OCI-M2 (cell line): ENCODE results near the gene SNAPC3.
"Not testable (repeated sequence)": the region's sequence is repeated elsewhere in the genome, so short reads cannot be mapped to it uniquely, and the experiment has no call there.

ENCODE experiments used
- DNase-seq: peaks from one replicate; lab custom pipeline; 2025; ENCODE audit not compliant: unreplicated experiment; lab: John Stamatoyannopoulos, UW

Gene SNAPC3

DNA sequence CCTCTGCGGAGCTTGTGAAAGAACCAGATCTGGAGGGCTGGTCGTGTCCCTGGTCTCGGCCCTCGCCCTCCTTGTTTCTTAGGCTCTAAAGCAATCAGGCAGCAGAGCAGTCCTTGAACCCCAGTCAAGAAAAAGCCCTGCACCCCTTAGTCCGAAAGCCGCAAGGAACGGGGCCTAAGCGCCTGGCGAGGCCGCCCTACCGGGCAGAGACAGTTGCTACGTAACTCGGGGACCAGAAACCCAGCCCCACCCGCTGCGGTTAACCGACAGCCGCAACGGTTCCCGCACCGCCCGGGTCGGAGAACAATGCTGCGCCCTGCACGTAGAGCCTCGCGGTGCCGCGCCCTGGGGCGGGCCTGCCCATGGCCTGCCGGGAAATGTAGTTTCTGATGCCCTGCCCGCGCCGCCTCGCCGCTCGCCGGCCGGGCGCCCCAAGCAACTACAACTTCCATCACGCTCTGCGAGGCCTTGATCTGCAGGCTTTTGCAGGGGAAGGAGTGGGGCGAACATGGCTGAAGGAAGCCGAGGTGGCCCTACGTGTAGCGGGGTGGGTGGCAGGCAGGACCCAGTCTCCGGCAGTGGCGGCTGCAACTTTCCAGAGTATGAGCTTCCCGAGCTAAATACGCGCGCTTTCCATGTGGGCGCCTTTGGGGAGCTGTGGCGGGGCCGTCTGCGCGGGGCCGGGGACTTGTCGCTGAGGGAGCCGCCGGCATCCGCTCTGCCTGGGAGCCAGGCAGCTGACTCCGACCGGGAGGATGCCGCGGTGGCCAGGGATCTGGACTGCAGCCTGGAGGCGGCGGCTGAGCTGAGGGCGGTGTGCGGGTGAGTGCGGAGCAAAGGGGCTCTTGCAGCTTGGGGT is at the start of gene SNAPC3:
SNAPC3 (plus strand) TSS at position 505 of the 859 bp plus-strand sequence; CDS start at position 509, 4 bp downstream.
- peak; percentile 11 for DNase-seq

DNA sequence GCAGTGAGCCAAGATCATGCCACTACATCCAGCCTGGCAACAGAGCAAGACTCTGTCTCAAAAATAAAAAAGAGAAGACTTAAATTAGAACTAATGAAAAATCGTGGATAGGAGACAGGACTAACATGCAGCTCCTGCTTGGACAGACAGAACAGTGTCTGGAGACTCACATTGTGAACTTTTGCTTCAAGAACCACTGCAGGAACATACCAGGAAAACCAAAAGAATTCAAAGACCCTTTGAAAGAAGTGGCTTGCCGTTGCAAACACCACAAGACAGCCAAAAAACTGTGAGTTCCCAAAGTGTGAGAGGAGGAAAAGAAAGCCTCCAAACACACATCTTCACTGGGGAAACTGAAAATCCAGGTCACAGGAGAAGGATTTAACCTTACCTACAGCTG is 48.8 kb upstream of the SNAPC3 start:
- DNase-seq = no peak

DNA sequence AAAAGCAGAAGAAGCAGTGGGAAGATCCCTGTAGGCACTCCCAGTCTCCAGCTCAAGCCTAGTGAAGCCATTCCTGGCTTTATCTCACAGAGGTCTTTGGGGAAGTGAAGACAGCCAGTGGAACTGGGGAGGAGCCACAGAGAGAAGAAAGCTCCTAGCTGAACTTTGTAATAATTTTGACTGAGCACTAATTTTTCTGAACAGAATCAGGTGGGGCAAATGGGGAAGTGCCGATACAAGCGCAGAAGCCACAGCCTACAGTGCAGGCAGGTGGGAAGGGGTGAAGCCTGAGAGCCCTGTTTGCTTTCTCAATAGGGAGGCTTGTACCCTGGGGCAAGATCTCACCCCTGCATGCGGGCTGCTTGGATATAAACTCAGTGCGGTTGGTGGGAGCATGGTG is 48.4 kb upstream of the SNAPC3 start:
- DNase-seq = no peak

DNA sequence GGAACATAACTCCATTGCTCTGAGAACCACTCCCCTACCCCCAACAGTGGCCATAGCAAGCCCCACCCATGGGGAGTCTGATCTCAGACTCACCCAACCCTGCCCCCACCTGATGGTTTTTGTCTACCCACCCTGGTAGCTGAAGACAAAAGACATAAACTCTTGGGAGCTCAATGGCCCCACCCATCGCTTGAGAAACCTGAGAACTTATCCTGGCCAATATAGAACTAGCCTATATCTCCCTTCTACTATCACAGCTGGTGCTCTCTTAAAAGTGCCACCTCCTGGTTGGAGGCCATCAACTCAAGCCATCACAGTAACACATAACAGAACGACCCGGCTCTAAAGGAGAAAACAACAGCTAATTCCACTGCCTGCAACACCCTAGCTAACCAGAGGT is 47.9 kb upstream of the SNAPC3 start:
- DNase-seq = no peak

DNA sequence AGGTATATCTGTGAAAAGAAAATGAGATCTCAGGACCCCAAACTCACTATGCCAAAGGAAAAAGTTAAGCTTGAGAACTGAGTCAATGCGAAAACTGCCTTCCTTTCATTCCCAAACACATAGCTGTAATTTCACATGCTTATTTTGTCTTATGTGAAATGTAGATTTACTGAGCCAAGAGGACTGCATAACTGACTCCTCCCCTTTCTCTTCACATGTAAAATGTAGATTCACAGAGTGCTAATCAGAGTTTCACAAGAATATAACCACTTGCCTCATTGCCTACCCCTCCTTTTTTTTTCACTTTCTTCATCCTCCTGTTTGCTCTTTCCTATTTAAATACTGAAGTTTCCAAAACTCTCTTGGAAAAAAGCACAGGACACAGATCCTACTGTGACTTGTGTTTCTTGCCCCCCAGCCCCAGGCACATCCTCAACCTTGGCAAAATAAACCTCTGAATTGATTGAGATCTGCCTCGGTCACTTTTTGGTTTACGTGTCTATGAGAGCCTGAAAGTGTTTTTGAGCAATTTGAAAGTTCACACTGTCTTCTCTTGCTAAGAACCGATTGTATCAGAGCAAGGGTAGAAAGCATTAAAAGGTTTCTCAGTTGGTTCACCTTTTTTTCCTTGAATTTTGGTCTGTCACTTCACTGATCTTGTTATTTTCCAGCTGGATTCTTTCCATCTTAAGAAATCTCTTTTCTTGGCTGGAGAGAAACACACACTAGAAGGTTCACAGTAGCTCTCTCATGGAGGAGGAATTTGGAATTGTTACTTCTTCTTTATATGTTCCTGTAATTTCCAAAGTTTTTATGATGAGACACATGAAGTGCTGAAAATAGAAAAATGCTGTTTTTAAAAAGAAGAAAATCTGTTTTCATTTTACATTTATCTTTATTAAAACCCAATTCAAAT is 44.8 kb upstream of the SNAPC3 start:
- DNase-seq = no peak

DNA sequence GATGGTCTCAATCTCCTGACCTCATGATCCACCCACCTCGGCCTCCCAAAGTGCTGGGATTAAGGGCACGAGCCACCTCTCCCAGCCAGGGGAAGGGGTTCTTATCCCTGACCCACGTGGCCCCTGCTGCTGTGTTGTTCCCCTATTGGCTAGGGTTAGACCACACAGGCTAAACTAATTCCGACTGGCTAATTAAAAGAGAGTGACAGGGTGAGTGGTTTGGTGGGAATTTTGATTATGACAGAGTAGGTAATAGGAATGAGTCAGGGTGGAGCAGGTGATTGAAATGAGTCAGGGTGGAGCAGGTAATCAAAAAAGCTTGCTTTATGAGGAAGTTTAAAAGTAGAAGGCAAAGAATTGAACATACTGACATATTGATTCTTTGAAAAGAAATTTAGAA is 43.4 kb upstream of the SNAPC3 start:
- not testable (repeated sequence) for DNase-seq

DNA sequence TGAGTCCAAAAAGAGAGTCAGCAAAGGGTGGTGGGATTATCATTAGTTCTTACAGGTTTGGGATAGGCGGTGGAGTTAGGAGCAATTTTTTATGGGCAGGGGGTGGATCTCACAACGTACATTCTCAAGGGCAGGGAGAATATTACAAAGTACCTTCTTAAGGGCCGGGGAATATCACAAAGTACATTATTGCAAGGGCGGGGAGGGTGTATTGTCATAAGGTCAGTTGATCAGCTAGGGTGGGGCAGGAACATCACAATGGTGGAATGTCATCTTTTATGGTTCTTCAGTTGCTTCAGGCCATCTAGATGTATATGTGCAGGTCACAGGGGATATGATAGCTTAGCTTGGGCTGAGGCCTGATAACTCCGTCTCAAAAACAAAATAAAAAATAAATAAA is 42.8 kb upstream of the SNAPC3 start:
- DNase-seq = not testable (repeated sequence)

DNA sequence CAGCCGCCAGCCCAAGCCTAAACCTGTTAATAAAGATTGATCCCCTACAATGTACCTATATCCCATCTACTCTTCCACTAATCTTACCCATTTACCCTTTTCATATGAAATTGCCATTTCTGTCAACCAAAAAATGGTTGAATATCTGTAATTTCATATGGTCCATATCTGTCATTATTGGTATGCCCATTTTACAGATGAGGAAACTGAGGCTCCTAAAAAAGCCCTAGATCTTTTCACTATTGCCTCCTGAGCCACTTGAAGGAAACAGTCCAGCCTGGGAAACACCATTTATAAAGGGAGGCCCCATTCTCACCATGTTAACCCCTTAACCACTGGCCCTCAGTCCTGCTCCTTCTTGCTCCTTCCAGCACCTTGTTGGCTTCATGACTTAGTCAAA is 41.2 kb upstream of the SNAPC3 start:
- no peak for DNase-seq

DNA sequence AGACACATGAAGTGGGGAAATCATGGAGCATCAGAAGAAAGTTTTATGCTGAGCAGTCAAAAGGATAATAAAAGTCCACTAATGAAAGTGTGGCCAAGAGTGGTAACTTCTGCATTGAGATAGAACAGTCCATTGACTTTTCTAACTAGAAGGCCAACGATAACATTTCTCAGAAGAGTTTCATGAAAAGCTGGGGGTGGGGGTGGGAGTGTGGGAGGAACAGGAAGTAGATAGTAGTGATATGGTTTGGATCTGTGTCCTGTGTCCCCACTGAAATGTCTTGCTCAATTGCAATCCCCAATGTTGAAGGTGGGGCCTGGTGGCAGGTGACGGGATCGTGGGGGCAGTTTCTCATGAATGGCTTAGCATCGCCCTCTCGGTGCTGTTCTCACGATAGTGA is 36.2 kb upstream of the SNAPC3 start:
- DNase-seq = no peak

DNA sequence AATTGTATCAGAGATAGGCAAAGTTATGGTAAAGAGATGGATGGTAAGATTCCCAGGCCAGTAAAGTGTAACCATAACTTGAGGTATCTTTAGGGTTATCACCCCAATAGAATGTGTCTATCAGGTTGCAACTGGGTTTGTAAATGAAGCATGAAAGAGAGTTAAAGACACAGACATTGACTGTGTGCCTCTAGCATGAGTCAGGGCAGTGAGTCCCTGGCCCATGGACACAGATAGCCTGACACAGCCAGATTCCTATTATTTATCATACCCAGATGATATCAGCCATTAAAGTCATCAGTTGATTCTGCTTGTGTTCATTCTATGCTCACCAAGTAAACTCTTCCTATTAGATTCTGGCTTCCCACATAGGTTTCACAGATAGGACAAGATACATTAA is 33.5 kb upstream of the SNAPC3 start:
- no peak for DNase-seq

DNA sequence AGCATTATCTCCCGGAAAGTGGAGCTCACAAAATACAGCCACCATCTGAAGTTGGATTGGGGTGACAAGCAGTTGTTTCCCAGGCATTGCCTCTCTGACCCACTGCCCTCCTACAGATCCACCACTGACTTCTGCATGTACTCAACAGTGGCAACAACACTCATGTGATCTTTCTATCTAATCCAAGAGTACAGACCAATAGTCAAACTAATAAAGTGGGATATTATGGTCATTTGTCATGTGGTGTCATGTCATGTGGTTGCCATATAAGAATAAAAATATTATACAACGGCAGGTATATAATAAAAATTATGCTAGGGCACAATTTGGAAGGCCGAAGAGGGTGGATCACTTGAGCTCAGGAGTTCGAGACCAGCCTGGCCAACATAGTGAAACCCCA is 33.0 kb upstream of the SNAPC3 start:
- DNase-seq = no peak

DNA sequence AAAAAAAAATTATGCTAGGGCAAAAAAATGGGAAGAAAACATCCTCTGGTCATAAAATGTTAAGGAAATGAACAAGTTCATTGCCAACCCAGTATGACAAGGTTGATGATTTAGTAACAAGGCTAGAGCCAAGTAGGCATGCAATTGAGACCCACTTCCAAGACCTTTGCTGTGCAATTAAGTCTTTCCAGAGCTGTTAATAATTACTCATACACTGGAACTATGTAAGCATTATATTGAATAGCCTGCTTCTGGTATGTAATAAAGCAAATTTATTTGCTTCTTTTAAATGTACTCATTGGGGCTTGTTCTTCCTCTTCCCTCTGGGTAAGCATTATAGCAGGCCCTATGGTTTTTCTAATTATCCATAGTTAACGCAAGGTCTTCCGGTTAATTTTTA is 32.5 kb upstream of the SNAPC3 start:
- no peak for DNase-seq

DNA sequence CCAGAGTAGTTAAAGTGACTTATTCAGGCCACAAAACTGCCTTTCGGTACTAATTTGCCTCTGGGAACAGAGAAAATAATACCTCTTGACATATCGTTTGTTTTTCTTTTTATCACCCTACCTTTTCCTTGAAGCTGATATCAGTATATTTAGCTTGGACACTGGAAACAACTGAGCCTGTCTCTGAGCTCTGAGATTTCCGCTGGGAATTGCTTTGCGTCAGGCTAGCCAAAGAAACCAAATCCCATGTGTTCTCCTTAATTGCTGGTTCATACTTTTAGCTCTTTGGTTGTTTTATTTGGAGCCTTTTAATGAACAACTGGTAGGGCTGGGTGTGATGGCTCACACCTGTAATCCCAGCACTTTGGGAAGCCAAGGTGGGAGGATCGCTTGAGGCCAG is 30.3 kb upstream of the SNAPC3 start:
- DNase-seq = no peak

DNA sequence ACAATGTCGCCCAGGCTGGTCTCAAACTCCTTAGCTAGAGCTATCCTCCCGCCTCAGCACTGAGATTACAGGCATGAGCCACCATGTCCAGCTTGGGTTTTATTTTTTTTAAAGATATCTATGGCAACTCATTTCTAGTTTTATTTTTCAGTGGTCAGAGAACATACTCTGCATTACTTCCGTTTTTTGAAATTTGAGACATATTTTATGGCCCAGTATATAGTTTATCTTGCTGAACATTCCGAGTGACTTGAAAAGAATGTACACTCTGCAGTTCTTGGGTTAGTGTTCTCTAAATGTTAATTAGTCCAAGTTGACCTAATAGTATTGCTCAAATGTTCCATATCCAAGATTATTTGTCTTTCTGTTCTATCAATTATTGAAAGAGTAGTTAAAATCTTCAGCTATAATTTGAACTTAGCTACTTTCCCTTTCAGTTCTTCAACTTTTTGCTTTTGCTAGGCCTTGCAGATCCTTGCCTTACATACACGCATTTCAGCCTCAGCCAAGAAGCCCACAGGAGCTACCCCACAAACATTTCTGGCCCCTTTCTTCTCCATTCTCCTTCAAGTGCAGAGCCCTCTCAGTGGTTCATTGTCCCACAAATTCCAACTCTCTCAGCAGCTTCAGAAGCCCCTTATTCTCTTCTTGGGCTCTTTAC is 22.3 kb upstream of the SNAPC3 start:
- DNase-seq = no peak

DNA sequence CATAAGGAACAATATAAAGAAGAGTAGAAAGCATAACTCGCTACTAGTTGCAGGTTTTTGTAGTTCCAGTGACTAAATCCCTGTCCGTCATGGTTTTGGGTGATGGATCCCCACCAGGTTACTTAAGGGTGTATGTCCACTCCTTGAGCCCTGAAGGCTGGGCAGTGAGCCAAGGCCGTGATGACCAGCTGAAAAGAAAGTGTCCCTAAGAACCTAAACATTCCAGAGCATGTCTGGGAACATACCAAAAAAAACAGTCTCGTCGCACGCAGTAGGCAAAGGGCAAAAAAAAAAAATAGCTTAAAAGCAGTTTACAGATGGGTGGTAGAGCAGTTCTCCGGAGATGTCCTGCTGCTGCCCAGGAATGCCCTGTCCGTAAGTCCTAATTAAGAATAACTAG is 21.4 kb upstream of the SNAPC3 start:
- DNase-seq = no peak

DNA sequence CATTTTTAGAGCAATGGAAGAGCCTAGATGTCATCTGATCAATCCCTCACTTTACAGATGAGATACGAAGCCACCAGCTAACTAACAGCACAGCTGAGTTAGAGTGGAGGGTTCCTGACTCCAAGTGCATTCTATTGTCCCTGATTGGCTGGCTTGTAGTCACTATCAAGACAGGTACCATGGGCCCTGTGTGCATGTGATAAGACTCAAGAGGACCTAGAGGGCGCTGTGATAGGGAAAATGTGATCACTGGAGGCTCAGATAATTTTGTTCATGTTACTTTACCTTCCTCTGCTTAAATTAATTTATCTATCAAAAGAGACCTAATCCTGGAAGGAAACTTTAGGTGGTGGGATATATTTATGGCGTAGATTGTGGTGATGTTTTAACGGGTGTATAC is 19.5 kb upstream of the SNAPC3 start:
- DNase-seq = no peak

DNA sequence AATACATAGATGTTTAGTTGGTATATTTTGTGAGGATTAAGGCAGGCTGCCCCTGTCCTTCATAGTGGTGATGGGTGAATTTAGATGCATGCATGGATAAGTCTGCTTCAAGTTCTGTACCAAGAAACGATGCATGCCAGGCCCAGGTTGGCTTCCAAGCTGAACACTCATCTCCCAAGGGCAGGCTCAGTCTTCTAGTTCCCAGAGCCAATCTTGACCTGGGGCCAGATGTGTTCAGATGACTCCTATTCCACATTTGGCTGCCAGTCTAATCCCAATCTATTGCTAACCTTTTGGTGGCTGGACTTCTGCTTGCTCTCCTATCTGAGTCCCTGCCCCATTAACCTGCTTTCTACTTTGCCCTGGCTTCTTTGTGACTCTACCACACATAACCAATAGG is 18.5 kb upstream of the SNAPC3 start:
- DNase-seq = no peak

DNA sequence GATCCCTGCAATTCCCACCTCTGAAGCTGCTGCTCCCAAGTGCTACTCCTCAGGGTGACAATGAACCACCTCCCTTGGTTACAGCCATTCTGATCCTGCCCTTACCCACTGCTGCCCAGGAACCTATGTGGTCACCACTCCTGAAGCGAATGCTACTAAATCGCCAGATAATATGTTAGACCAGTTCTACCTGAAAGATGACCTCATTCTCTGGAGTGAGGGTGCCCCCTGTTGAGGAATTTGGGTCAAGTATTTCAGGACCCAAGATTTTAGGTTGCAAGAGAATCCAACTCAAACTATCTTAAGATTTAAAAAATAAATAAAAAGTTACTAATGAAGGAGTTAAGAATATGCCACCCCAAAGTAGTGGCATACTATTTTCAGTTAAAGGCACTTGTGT is 5.8 kb upstream of the SNAPC3 start:
- DNase-seq = no peak

DNA sequence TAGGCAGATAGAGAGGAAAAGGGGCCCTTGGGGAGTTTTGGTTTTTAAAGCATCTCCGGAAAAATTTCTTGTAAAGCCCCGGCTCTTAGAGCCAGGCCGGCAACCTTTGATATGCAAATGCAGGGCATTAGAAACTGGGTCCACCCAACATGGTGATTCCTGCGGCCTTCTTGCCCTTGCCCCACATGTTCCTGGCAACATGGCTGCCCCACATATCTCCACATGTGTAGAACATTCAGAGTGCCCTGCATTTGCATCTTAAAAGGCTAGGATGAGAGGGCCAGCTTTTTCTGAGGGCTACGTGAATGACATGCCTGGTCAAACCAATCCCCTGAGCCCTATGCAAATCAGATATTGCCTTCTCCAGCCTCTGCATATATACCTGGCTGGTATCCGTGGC is 5.0 kb upstream of the SNAPC3 start:
- no peak for DNase-seq

DNA sequence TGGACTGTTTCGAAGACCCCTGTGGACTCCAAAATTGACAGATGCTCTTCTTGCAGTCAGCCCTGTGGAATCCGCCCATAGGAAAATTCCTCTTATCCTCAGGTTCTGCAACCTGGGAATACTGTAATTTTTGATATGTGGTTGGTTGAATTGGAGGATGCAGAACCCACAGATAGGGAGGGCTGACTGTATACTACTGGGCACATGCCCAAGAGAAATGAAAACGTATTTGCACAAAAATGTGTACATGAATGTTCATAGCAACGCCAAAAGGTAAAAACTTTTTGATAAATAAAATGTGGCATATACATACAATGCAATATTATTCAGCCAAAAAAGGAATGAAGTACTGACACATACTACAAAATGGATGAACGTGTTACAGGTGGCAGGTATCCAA is 1.9 kb upstream of the SNAPC3 start:
- DNase-seq = no peak

DNA sequence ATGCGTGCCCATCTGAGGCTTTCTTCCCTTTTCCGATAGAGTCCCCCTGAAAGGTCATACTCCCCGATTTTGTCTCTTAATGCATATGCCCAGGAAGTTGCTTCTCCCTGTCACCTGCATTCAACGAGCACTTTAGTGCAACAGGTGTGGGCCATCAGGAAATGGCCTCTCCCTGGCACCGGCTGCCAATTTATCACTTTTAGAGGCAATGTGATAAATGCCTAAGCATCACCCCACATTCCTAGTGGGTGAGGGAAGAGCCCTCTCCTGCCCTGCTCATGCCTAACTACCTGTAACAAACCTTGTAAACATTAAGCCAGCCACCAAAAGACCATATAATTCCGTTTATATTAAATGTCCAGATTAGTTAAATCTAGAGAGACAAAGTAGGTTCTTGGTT is 1.1 kb upstream of the SNAPC3 start:
- no peak for DNase-seq

DNA sequence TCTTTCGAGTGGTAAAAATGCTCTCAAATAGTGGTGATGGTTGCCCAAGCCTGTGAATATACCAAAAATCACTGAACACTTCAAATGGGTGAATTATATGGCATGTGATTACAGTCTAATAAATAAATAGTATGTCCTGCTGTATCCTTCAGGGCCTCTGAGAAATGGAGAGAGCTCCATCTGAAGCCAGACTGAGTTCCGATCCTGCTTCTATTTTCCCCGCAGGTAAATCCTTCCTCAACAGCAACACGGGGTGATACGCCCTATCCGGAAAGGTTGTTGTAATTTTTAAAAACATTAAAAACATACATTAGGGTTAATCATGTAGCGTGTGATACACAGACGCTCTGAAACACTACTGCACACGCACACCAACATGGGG is 695 bp upstream of the SNAPC3 start:
- no peak for DNase-seq
